RWPE1 (cell line): ENCODE results near the gene PAIP2.

Experiments
- CTCF ChIA-PET: fragments of 350-600 bp; sonication (Branson Sonifier 250); formaldehyde crosslinking; extraction: SDS; loops from one replicate; lab custom pipeline; 2021; lab: Yijun Ruan, JAX
- POLR2A ChIA-PET: fragments of 400-600 bp; formaldehyde crosslinking; extraction: SDS; loops from one replicate; lab custom pipeline; 2020; ENCODE audit warnings: antibody characterized with exemption; ENCODE audit not compliant: low non-redundant PET; lab: Yijun Ruan, JAX
- DNase-seq: peaks from one replicate; pipeline ENCODE4 v3.0.0; 2012; ENCODE audit warnings: low spot score
- H3K27ac ChIP-seq: fragments of 450-650 bp; 2 replicates; pipeline ENCODE4 v1.5.1; 2017
- TF ChIP-seq, protein P1 (sequence below): fragments of 450-650 bp; conservative IDR thresholded peaks from 2 replicates; pipeline ENCODE4 v1.5.1; 2017; ENCODE audit warnings: low read depth, mild to moderate bottlenecking

Gene PAIP2

GRCh38 chr5:139304391-139305324 is 37.0 kb upstream of the PAIP2 start:
- ChIA-PET CTCF (interaction anchor here (0.7 to 1.1 kb wide), 3 partner anchors 17 to 145 kb away, joined by 3 to 9 read pairs (median 3); no protein-coding TSS in a partner anchor), POLR2A (interaction anchor here (0.7 to 1.1 kb wide), 2 partner anchors 11 kb away, joined by 3 to 5 read pairs; partner anchors contain the start of gene MATR3)
- TF ChIP-seq, protein P1, sequence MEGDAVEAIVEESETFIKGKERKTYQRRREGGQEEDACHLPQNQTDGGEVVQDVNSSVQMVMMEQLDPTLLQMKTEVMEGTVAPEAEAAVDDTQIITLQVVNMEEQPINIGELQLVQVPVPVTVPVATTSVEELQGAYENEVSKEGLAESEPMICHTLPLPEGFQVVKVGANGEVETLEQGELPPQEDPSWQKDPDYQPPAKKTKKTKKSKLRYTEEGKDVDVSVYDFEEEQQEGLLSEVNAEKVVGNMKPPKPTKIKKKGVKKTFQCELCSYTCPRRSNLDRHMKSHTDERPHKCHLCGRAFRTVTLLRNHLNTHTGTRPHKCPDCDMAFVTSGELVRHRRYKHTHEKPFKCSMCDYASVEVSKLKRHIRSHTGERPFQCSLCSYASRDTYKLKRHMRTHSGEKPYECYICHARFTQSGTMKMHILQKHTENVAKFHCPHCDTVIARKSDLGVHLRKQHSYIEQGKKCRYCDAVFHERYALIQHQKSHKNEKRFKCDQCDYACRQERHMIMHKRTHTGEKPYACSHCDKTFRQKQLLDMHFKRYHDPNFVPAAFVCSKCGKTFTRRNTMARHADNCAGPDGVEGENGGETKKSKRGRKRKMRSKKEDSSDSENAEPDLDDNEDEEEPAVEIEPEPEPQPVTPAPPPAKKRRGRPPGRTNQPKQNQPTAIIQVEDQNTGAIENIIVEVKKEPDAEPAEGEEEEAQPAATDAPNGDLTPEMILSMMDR = no peak
- no peak for DNase-seq
- no peak overlapping the region for H3K27ac ChIP-seq

DNA sequence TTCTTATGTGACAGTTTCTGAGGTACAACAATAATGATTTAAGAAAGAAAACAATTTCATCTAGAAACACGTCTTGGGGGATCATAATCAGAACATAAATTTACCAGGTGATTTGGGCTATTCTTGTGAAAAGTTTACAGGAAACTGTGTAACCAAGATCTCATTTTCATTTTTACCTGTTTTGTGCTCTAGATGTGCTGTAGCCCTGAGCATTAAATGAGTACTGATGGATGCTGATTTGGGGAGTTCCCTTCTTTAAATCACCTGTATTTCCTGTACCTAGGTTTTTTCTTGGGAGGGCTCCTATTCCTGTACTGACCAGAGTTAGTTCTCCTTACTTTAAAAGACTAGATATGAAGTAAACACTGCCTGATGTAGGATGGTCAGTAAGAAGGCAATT is 35.5 kb upstream of the PAIP2 start:
- ChIA-PET POLR2A (interaction anchor here (0.9 kb wide), 1 partner anchor 13 kb away, joined by 3 read pairs; the partner anchor contains the start of gene MATR3), CTCF (interaction anchor here (1.0 kb wide), 1 partner anchor 97 kb away, joined by 3 read pairs; no protein-coding TSS in a partner anchor)
- no peak overlapping the region for H3K27ac ChIP-seq
- TF ChIP-seq, protein P1 = no peak
- DNase-seq = no peak

- no peak overlapping the region for H3K27ac ChIP-seq
- TF ChIP-seq, protein P1 = no peak
- CTCF ChIA-PET = interaction anchor here (0.6 to 1.1 kb wide), 4 partner anchors 9 to 1358 kb away, joined by 3 to 6 read pairs (median 4); no protein-coding TSS in a partner anchor
- POLR2A ChIA-PET = interaction anchor here (0.9 kb wide), 1 partner anchor 14 kb away, joined by 3 read pairs; the partner anchor contains the start of gene MATR3
- no peak for DNase-seq
These were observed 34.9 kb upstream of the PAIP2 start for GRCh38 chr5:139306628-139307379.

DNA sequence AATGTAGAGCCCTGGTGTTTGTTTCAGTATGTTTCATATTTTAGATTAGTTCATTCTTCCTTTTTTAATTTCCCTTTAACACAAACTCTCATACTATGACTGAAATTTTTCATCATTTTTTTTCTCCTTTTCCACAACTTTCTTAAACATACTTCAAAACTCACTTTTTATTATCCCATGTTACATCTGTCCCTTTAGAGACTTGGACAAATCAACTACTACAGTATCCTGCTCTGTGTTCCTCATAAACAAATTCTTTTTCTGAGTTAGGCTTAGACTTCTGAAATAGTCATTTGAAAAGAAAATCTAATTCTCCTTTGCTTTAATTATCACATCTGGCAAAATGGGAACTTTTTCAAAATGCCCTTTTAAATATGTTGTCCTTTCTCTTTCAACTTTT is 32.9 kb upstream of the PAIP2 start:
- H3K27ac ChIP-seq = no peak overlapping the region
- POLR2A ChIA-PET = no interaction called here
- CTCF ChIA-PET = interaction anchor here (0.6 to 0.8 kb wide), 3 partner anchors 12 to 1266 kb away, joined by 3 to 4 read pairs (median 3); no protein-coding TSS in a partner anchor
- TF ChIP-seq, protein P1 = no peak
- DNase-seq = no peak

DNA sequence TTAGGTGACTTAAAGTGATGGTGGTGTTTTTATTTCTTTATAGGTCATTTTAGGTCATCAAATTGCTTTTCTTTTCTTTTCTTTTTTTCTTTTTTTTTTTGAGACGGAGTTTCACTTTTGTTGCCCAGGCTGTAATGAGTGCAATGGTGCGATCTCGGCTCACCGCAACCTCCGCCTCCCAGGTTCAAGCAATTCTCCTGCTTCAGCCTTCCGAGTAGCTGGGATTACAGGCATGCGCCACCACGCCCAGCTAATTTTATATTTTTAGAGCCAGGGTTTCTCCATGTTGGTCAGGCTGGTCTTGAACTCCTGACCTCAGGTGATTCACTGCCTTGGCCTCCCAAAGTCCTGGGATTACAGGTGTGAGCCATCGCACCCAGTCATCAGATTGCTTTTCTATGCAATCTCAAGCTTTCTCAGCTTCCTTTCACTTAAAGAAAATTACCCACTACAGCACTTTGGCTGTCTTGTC is 30.9 kb upstream of the PAIP2 start:
- peak; percentile 65 for DNase-seq
- H3K27ac ChIP-seq = peak overlapping the region; percentile 56
- ChIA-PET POLR2A (interaction anchor here (0.6 kb wide), 1 partner anchor 31 kb away, joined by 3 read pairs; no protein-coding TSS in a partner anchor), CTCF (interaction anchor here (0.6 to 1.1 kb wide), 2 partner anchors 9 to 82 kb away, joined by 3 read pairs; no protein-coding TSS in a partner anchor)

DNA sequence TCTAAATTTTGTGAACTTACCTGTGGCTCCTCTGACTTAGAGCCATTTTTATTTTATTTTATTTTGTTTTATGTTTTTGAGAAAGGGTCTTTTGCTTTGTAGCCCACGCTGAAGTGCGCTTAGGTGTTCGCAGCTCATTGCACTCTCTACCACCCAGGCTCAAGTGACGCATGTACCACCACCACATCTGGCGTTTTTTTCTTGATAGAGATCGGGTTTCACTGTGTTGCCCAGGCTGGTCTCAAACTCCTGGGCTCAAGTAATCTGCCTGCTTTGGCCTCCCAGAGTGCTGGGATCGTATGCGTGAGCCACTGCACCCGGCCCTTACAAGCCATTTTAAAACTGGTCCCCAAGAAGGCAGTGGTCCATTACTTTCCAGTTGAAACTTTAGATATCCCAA is 29.6 kb upstream of the PAIP2 start:
- ChIA-PET POLR2A (no interaction called here), CTCF (interaction anchor here (0.6 kb wide), 1 partner anchor 13 kb away, joined by 3 read pairs; no protein-coding TSS in a partner anchor)
- TF ChIP-seq, protein P1 = no peak
- H3K27ac ChIP-seq = 0 out of 2 replicates have a peak overlapping the region, but pooled peaks have one; percentile 5
- DNase-seq = no peak
